ENCODE measurements around the gene ADAM20. TPM values are rescaled to one million over a fixed set of nuclear protein-coding genes. Genes with fewer than 3 reads are reported as not detected.

Gene ADAM20
- under 1 TPM; 0.13 to 0.28 TPM for total RNA-seq

DNA sequence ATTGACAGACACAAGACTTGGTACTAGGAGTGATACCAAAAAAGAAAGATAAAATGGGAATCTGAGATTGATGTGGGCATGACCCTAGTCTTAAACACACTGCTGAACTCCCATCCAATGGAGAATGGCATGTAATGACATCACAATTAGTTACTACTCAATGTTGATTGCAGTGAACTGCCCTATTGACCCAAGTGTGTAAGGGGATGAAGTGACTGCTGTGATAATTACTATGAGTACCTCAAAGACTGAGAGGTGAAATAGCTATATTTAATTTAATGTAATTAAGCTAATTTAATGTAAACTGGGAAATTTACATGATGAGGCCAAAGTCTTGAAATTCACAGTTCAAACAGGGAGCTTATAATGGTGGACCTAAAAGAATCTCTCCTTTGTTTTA is at the start of gene ADAM20:
Gene ADAM20 (minus strand): TSS at position 101 of the 400 bp plus-strand sequence. CDS start 10,247 bp downstream, outside the sequence.
- Mint-ChIP-seq H3K27ac (no peak within 1 kb of the TSS), H3K4me1 (peaks cover 20% of the 10 kb centered on the region), H3K27me3 (no peaks in the 10 kb centered on the region), H3K9me3 (peaks cover 6% of the 10 kb centered on the region), H3K4me3 (no peak within 1 kb of the TSS), H3K36me3 (ENCODE audit: low read depth) (peaks cover 36% of the 10 kb centered on the region)
- POLR2A ChIA-PET, result no interaction called here
- no peak for DNase-seq
- CTCF ChIA-PET, result no interaction called here

- H3K9me3 Mint-ChIP-seq, result peaks cover 3% of the 10 kb centered on the region
- peaks cover 55% of the 10 kb centered on the region for H3K36me3 Mint-ChIP-seq (ENCODE audit: low read depth)
- no peaks in the 10 kb centered on the region for H3K4me1 Mint-ChIP-seq
- H3K27me3 Mint-ChIP-seq, result no peaks in the 10 kb centered on the region
- CTCF ChIA-PET, result no interaction called here
- H3K27ac Mint-ChIP-seq, result no peak overlapping the region
- no peak for DNase-seq
- POLR2A ChIA-PET, result no interaction called here
- no peak overlapping the region for H3K4me3 Mint-ChIP-seq
Observed at GRCh38 chr14:70576891-70577290, 42.1 kb upstream of the ADAM20 start.

GRCh38 chr14:70573050-70573449 is 38.2 kb upstream of the ADAM20 start:
- ChIA-PET CTCF (no interaction called here), POLR2A (no interaction called here)
- peaks cover 3% of the 10 kb centered on the region for H3K9me3 Mint-ChIP-seq
- peaks cover 38% of the 10 kb centered on the region for H3K36me3 Mint-ChIP-seq (ENCODE audit: low read depth)
- DNase-seq, result no peak
- peaks cover under 1% of the 10 kb centered on the region for H3K4me1 Mint-ChIP-seq
- no peak overlapping the region for H3K27ac Mint-ChIP-seq
- H3K4me3 Mint-ChIP-seq, result no peak overlapping the region
- H3K27me3 Mint-ChIP-seq, result no peaks in the 10 kb centered on the region

GRCh38 chr14:70571139-70571538 is 36.3 kb upstream of the ADAM20 start:
- POLR2A ChIA-PET, result no interaction called here
- no peaks in the 10 kb centered on the region for H3K27me3 Mint-ChIP-seq
- CTCF ChIA-PET, result no interaction called here
- peaks cover 2% of the 10 kb centered on the region for H3K4me1 Mint-ChIP-seq
- no peak overlapping the region for H3K27ac Mint-ChIP-seq
- peaks cover 3% of the 10 kb centered on the region for H3K9me3 Mint-ChIP-seq
- DNase-seq, result no peak
- peaks cover 44% of the 10 kb centered on the region for H3K36me3 Mint-ChIP-seq (ENCODE audit: low read depth)
- H3K4me3 Mint-ChIP-seq, result no peak overlapping the region

GRCh38 chr14:70567791-70568190 is 33.0 kb upstream of the ADAM20 start:
- DNase-seq, result peak; percentile 36
- Mint-ChIP-seq H3K4me3 (no peak overlapping the region), H3K36me3 (ENCODE audit: low read depth) (peaks cover 54% of the 10 kb centered on the region), H3K9me3 (peaks cover 13% of the 10 kb centered on the region), H3K27ac (no peak overlapping the region), H3K27me3 (no peaks in the 10 kb centered on the region), H3K4me1 (peaks cover 2% of the 10 kb centered on the region)
- ChIA-PET POLR2A (no interaction called here), CTCF (interaction anchor here (0.8 to 2.1 kb wide), 6 partner anchors 10 to 749 kb away, joined by 3 to 4 read pairs (median 4); no protein-coding TSS in a partner anchor)

- CTCF ChIA-PET, result no interaction called here
- Mint-ChIP-seq H3K27ac (no peak overlapping the region), H3K9me3 (peaks cover 29% of the 10 kb centered on the region), H3K27me3 (no peaks in the 10 kb centered on the region), H3K4me3 (no peak overlapping the region), H3K4me1 (peaks cover 2% of the 10 kb centered on the region), H3K36me3 (ENCODE audit: low read depth) (peaks cover 57% of the 10 kb centered on the region)
- POLR2A ChIA-PET, result interaction anchor here (0.8 kb wide), 1 partner anchor 654 kb away, joined by 3 read pairs; no protein-coding TSS in a partner anchor
- no peak for DNase-seq
Observed at GRCh38 chr14:70563869-70564268, 29.1 kb upstream of the ADAM20 start.

DNA sequence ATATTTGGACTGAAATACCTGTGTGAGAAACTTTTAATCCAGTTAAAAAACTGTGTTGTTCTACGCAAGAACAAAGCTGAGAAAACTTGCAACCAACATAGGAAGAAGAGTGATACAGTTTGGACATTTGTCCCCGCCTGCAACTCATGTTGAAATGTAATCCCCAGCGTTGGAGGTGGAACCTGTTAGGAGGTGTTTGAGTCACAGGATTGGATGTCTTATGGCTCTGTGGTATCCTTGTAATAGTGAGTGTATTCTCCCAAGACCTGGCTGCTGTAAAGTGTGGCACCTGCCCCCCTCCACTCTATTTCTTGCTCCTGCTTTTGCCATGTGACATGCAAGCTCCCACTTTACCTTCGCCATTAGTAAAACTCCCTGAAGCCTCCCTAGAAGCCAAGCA is 28.6 kb upstream of the ADAM20 start:
- CTCF ChIA-PET, result no interaction called here
- H3K9me3 Mint-ChIP-seq, result peaks cover 29% of the 10 kb centered on the region
- H3K4me1 Mint-ChIP-seq, result peaks cover 2% of the 10 kb centered on the region
- POLR2A ChIA-PET, result no interaction called here
- H3K36me3 Mint-ChIP-seq (ENCODE audit: low read depth), result peaks cover 58% of the 10 kb centered on the region
- no peak overlapping the region for H3K4me3 Mint-ChIP-seq
- H3K27ac Mint-ChIP-seq, result no peak overlapping the region
- no peak for DNase-seq
- H3K27me3 Mint-ChIP-seq, result no peaks in the 10 kb centered on the region

GRCh38 chr14:70558356-70558755 is 23.6 kb upstream of the ADAM20 start:
- POLR2A ChIA-PET, result interaction anchor here (1.1 kb wide), 1 partner anchor 18 kb away, joined by 3 read pairs; no protein-coding TSS in a partner anchor
- peaks cover 33% of the 10 kb centered on the region for H3K36me3 Mint-ChIP-seq (ENCODE audit: low read depth)
- no peaks in the 10 kb centered on the region for H3K27me3 Mint-ChIP-seq
- peaks cover 3% of the 10 kb centered on the region for H3K4me1 Mint-ChIP-seq
- peaks cover 22% of the 10 kb centered on the region for H3K9me3 Mint-ChIP-seq
- DNase-seq, result no peak
- H3K27ac Mint-ChIP-seq, result no peak overlapping the region
- CTCF ChIA-PET, result interaction anchor here (1.0 kb wide), 1 partner anchor 10 kb away, joined by 3 read pairs; no protein-coding TSS in a partner anchor
- no peak overlapping the region for H3K4me3 Mint-ChIP-seq

- DNase-seq, result no peak
- Mint-ChIP-seq H3K4me1 (peaks cover 3% of the 10 kb centered on the region), H3K27ac (no peak overlapping the region), H3K9me3 (peaks cover 4% of the 10 kb centered on the region), H3K4me3 (no peak overlapping the region), H3K36me3 (ENCODE audit: low read depth) (peaks cover 10% of the 10 kb centered on the region), H3K27me3 (no peaks in the 10 kb centered on the region)
- CTCF ChIA-PET, result no interaction called here
- POLR2A ChIA-PET, result no interaction called here
Observed at GRCh38 chr14:70555890-70556289, 21.1 kb upstream of the ADAM20 start.

- no peak for DNase-seq
- Mint-ChIP-seq H3K4me1 (peaks cover 24% of the 10 kb centered on the region), H3K36me3 (ENCODE audit: low read depth) (peaks cover 25% of the 10 kb centered on the region), H3K27ac (no peak overlapping the region), H3K4me3 (no peak overlapping the region), H3K27me3 (no peaks in the 10 kb centered on the region), H3K9me3 (peaks cover 4% of the 10 kb centered on the region)
- ChIA-PET POLR2A (interaction anchor here (1.4 kb wide), 1 partner anchor 24 kb away, joined by 4 read pairs; no protein-coding TSS in a partner anchor), CTCF (no interaction called here)
Observed at GRCh38 chr14:70538087-70538486, 3.3 kb upstream of the ADAM20 start.

DNA sequence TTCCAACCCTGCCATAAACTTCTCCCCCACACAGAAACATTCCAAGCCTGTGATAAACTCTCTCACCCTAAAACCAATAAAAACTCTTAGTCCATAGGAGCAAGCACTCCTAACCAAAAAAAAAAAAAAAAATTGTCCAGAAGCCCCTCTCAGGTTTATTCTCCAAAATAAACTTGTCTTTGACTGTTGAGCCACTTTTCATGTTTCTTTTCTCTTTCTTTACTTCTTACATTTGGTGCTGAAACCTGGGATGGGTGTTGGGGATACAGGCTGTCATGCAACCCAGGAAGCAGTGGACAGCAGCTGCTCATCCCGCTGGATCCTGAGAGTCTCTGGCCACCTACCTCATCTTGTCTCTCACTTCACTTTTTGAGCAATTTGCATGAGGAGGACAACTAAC is 2.0 kb upstream of the ADAM20 start:
- Mint-ChIP-seq H3K9me3 (peaks cover 6% of the 10 kb centered on the region), H3K36me3 (ENCODE audit: low read depth) (peaks cover 32% of the 10 kb centered on the region), H3K27me3 (no peaks in the 10 kb centered on the region), H3K4me1 (peaks cover 24% of the 10 kb centered on the region), H3K4me3 (no peak overlapping the region), H3K27ac (no peak overlapping the region)
- ChIA-PET POLR2A (interaction anchor here (1.4 kb wide), 1 partner anchor 23 kb away, joined by 4 read pairs; no protein-coding TSS in a partner anchor), CTCF (no interaction called here)
- no peak for DNase-seq

- H3K9me3 Mint-ChIP-seq, result peaks cover 6% of the 10 kb centered on the region
- H3K36me3 Mint-ChIP-seq (ENCODE audit: low read depth), result peaks cover 18% of the 10 kb centered on the region
- no peaks in the 10 kb centered on the region for H3K4me1 Mint-ChIP-seq
- H3K27ac Mint-ChIP-seq, result no peak overlapping the region
- no peak overlapping the region for H3K4me3 Mint-ChIP-seq
- DNase-seq, result no peak
- no peaks in the 10 kb centered on the region for H3K27me3 Mint-ChIP-seq
- POLR2A ChIA-PET, result no interaction called here
- CTCF ChIA-PET, result no interaction called here
Observed at GRCh38 chr14:70530417-70530816, 4.4 kb downstream of the ADAM20 start.

- Mint-ChIP-seq H3K27ac (no peak overlapping the region), H3K9me3 (peaks cover 6% of the 10 kb centered on the region), H3K4me3 (no peak overlapping the region), H3K4me1 (no peaks in the 10 kb centered on the region), H3K27me3 (no peaks in the 10 kb centered on the region), H3K36me3 (ENCODE audit: low read depth) (peaks cover 17% of the 10 kb centered on the region)
- ChIA-PET CTCF (no interaction called here), POLR2A (no interaction called here)
- no peak for DNase-seq
Observed at GRCh38 chr14:70527501-70528105, 7.2 kb downstream of the ADAM20 start.

DNA sequence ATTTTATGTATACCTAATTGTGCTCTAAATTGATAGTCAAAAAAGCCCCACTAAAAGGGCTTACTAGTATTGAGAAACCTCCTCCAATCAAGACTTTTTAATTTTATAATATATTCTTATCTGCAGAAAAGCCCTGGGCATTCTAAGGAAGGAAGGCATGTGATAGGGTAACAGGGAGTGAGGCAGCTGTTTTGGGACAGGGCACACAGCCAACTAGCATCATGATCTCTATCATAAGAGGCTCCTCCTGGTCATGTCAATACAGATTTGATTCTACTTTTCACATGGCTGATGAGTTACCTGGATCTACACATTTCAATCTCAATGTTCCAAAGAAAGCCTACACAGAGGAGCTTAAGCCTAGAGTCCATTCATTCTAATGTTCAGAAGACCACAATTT is 9.1 kb downstream of the ADAM20 start:
- ChIA-PET POLR2A (no interaction called here), CTCF (no interaction called here)
- Mint-ChIP-seq H3K4me3 (no peak overlapping the region), H3K4me1 (no peaks in the 10 kb centered on the region), H3K27me3 (no peaks in the 10 kb centered on the region), H3K9me3 (peaks cover 8% of the 10 kb centered on the region), H3K27ac (no peak overlapping the region), H3K36me3 (ENCODE audit: low read depth) (peaks cover 15% of the 10 kb centered on the region)
- DNase-seq, result no peak

Measured in activated CD4-positive, alpha-beta memory T cell treated with anti-CD3 and anti-CD28 coated beads, Interleukin-2, amount 10 ng/mL, durations not matched to agents 7 days and 5 days (primary cell).